NCI-H2196 (cell line): ENCODE measurements around the gene LPP.

ENCODE experiments used
- DNase-seq: peaks from one replicate; lab custom pipeline; 2025; ENCODE audit not compliant: unreplicated experiment; lab: John Stamatoyannopoulos, UW

The LPP gene

DNA sequence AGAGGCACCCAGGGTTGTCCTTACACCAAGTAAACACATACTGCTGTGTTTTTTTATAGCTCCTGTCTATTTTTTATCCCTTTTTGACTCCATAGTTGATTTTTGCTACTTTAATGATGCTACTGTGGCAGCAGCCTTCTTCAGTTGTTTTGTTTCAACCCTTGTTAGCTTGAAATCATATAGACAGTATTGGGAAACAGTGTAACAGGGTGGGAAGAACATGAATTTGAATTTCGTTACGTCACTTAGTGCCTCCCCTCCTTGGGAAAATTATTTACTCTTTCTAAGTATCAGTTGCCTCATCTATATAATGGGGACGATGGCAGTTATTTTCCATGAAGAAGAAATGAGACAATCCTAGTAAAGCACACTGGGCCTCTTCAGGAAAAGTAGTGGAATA, 608.0 kb downstream of the LPP start:
- DNase-seq: no peak

DNA sequence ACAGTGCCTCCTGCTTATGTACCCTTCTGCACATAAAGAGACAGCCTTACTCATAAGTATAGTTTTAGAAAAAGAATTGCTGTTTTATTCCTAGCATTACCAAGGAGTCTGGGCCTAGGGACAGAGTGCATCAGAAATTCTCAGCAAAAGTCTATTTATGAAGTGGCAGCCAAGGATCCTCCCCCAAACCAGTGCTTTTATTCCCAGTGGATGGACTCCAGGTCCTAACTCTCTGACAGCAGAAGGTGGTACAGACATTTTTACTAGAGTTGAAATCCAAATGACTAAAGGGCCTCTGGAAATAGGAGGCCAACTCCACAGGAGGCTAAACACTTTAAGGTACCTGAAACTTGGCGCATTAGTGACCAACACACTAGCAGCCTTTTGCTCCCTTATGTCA, 610.7 kb downstream of the LPP start:
- no peak for DNase-seq

DNA sequence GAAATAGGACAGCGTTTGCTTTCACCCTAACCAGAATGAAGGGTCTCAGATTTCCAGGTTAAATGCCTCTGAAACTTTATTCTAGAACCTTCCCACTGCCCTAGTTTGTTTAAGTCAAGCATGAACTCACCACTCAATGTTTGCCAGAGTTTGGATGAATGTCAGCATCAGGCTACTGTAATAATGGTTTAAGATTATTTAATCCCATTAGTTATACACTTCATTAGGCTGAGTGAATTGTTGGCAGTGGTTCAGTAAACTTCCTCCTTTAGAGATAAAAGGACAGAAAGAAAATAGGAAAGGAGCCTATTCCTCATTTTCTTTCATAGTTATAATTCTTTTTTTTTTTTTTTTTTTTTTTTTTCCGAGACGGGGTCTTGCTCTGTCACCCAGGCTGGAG, 615.9 kb downstream of the LPP start:
- no peak for DNase-seq

DNA sequence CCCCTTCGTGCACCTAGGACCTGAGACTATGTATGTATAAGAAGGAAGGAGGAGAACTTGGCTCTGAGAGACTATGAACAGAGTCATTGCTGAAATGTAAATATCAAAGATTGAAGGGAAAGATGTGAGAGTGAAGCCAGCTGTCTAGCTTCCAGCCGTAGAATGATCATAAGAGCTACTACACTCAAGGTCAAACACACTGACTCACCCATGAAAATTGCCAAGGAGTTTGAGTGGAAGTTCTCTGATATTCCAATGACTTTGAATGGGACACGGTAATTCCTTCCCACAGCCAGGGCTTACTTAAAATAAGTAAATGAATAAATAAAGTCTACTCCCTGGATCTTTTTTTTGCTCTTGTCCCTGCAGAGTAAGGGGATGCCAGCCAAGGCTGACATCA, 618.9 kb downstream of the LPP start:
- DNase-seq: peak; percentile 70

DNA sequence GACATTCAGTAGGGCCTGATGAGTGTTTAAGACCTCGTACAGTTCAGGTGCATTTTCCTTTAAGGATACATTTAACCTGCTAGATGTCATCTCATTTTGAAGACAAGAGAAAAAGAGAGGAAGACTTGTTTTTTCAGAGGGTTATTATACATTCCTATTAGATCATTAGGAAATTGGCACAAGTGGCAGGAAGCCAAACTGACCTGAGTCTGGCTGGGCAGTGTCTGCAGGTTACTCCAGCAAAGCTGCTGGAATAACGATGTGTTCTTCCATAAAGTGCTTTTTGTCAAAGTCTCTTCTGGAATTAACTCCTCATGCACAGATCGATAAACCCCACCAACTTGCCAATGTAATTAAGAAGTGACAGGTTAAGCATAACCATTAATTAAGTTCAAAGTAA, 621.5 kb downstream of the LPP start:
- no peak for DNase-seq

DNA sequence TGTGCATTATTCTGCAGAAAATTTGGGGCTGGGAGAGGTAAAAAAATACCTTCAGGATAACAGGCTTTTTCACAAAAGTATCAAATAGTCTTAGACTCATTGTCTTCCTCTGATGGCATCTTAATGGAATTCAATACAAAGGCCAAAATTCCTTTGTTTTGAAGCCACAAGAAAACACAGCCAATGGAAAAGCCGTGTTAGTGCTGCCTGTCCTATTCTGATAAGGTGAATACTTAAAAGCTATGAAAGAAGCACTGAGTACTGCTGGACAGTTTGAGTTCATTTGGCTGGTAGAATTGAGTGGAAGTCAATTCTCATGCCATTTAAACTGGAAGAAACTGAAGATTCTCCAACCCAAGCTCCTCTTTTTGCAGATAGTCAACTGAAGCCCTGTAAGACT, 622.5 kb downstream of the LPP start:
- no peak for DNase-seq

DNA sequence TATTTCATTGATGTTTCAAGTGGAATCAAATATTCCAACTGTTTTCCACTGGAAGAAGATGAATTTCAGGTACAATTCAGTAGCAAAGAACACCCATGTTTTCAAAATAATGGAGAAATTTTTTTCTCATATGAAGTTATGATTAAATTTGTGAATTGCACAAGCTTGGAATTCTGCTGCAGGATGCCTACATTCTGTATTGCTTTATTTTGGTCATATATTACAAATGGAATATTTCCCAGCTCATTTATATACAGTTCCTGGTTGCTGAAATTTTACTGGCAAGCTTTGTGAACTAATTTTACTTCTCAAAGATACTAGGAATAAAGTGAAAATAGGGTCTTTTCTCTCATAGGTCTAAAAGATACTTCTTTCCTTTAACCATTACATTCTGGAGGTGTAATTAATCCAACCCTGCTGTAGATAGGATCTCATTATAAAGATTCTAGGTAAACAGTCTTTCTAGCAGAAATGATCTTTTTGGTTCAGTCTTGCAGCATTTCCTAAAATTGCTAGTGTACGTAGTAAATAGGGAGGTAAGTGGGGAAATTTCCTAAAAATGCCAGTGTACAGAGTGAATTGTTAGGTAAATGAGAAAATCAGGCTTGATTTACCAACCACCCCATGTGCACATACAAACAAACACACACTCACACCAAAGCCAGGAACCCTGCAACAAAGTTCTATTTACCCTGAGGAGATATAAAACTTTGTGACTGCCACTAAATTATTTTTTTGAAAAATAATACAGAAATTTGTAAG, 624.3 kb downstream of the LPP start:
- no peak for DNase-seq

DNA sequence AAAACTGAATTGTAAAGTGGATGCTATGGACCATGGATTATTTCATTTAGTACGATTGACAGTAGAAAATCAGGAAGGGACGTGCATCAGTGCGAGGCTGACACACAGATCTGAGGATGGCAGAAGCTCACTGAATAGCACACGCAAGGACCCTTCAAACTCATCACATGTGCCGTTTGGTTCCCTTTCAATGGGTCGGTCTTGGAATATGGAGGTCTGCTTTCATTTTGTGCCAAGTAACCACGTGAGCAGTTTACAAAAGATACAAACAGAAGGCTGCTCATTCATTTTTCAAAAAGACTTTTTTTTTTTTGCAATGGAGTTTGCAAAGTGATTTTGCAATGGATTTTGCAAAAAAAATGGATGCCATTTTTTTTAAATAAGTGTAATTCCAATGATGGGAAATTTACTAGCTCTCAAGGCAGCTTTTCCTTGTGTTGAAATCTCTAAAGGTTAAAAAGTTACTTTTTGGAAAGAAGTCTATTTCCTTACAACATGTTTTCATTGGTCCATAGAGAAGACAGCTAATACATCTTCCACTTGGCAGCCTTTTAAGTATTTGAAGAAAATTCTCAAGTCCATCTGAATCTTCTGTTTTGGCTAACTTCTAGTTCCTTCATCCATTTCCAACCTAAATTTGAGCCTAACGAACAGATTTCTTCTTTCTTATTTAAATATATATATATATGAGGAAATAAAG, 625.5 kb downstream of the LPP start:
- DNase-seq: no peak

DNA sequence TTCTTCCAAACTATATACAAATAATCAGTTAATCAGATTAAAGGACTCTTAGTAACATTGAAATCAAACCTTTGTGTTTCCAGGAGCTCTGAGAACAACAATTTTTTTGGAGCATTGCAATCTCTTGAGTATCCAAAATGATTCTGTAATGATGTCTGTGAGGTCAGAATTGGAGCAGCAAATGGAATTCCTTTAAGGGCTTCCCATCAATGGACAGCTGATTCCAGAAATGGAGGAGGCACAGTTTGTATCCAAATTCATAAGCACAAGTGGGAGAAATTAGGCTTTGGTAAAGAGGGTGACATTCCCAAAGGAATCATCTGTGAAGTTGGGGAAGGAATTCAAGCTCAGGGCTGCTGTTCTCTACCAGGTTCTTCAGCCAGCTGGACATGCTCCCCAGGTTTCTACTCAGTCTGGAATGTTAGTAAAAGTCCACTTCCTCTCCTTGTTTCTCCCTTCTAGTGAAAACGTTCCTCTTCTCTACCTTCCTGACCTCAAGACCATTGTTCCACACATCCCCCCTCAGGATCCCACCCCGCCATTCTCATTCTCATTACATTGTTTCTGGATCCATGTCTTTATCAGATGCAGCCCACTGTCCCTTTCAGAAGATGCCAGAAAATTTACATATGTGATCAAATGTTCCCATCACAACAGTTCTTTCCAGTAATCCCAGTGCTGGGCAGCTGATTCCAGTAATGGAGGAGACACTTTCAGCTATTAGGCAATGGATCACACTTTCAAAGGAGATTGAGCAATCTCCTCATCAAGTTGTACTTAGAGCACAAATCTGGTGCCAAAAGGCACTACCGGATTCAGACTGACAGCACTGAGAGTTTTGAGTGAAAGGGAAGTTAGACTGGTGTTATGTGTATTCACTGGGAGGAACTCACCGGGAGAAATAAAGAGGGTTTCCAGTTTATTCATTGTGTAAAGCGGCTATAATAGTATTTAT, 626.5 kb downstream of the LPP start:
- no peak for DNase-seq

DNA sequence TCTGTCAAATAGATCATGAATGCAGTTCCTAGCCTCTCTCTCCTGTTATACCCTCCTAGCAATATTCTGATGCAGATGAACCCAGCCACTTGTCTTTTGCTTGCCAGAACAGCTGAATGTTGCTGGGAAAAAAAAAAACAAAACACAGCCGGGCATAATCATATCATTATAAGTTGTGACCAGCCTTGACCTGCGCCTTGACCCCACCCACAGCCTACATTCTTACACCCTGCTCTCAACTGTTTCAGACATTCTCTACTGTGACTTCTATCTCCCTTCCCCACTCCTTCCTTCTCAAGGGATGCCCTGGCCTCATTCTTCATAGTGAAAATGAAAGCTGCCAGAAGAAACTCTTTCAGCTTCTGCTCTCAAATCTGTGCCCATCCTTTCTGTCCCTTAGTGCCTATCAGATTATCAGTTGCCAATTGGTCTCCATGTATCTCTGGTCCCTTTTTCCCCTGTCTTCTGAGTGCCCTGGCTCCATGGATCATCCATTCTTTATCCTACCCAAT, 628.7 kb downstream of the LPP start:
- no peak for DNase-seq

DNA sequence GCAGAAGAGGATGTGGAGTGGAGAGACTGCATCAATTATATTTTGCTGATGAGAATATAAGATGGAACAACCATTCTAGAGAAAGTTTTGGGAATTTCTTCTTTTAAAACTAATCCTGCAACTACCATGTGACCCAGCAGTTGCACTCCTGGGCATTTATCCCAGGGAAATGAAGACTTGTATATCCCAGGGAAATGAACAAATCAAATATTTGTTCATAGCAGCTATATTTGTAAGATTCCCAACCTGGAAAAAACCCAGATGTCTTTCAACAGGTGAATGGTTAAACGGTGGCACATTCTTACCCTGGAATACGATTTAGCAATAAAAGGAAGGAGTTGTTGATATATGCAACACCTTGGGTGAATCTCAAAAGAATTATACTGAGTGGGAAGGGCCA, 632.5 kb downstream of the LPP start:
- no peak for DNase-seq

DNA sequence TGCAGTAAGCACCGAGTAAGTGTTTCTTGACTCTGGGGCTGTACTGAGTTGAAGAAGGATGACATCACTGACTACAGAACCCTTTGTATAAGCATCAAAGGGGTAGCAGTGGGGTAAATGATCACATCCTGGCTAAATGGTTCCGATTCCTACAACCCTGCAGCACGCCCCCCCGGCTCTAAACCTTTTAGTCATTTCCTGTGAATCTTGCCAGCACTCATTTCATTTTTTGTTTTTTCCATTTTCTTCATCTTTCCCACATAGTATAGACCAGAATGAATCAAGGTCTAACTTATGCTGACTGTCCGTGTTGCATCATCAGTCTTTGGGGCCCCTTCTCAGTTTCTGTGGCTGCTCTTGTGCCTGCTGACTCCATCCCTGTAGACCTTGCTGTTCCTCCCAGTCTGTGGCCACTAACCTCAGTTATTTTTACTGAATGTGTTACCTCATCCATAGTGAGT, 634.7 kb downstream of the LPP start:
- no peak for DNase-seq

DNA sequence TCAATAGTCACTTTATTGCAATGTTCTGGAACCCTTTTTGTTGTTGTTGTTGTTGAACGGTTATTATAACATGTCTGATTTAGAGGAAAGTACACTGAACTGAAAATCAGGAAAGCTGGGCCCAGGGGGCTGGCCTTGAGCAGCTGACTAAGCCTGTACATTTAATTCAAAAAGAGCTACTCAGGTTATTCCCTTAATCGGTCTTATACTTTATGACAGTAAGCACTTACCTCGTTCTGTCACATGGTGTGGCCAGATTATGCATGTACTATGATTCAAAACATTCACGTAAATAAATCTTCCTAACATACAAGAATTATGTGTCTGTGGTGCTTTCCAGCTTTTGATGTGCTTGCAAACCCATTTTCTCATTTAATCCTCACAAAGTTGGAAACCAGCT, 635.3 kb downstream of the LPP start:
- DNase-seq: no peak

DNA sequence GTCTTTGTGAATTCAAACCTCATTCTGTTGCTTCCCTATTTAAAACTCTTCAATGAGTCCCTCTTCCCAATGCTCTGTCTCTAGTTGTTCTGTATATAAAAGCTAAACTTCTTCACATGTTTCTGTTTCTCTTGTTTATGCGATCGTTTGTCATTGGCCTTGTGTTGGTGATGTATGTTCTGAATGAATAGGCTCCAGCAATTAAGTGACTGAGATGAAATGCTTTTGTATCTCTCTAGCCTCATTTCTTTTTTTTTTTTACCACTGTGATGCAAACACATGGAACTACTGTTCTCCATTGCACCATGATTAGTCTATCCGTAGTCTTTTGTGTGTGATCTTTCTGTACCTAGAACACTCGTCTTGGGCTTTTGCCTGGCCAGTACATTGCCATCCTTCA, 637.4 kb downstream of the LPP start:
- no peak for DNase-seq

DNA sequence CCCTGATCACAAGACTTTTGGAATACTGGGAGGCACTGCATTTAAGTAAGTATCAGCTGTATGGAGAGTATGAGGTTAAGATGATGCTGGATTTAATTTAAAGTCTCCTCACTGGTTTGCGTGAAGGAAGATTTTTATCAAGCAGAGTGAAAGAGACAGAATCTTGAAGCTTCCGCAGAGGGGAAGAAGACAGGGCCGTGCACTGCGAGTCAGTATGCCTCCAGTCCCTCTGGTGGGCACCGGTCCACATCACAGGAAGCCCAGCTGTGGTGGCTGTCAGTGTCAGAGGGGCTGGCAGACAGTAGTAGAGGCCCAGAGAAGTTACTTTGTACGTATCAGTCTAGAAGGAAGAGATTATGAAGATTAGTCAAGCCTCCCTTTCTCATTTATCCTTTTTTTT, 638.8 kb downstream of the LPP start:
- no peak for DNase-seq

DNA sequence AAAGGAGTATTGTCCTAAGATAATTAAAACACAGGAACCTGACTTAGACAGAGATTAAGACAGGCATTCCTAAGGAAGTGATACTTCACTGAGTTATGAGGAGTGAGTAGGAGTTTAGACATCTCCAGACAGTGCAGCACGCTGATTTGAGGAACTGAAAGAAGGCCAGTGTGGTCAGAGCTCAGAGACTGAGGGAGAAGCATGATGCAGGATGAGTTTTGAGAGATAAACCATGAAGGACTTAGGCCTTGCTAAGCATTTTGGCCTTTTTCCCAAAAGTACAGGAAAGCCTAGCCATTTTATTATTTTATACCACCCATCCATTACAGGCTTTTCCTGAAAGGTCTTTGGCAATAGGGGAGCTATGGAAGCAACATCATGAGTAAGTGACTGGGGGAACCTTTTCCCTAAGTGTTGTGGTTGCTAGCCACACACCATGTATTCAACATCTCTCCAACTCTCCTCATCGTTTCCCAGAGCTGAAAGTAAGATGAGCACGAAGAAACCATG, 642.2 kb downstream of the LPP start:
- no peak for DNase-seq

DNA sequence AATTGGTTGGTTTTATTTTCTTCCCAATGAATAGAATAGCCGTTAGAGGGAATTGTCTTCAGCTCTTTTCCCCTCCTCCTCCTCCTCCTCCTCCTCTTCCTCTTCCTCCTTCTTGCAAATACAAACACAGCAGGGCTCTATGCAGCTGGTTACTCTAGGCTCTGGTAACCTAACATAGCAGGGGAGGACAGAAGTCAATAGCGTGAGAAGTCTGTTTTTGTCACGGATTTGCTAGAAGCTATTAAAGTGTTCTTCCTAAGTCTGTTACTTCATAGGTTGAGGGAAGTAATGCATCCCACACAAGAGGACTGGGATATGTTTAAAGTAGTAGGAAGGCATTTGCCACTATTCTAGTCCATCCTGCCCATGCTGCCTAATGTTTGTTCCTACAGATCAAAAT, 643.1 kb downstream of the LPP start:
- DNase-seq: no peak

DNA sequence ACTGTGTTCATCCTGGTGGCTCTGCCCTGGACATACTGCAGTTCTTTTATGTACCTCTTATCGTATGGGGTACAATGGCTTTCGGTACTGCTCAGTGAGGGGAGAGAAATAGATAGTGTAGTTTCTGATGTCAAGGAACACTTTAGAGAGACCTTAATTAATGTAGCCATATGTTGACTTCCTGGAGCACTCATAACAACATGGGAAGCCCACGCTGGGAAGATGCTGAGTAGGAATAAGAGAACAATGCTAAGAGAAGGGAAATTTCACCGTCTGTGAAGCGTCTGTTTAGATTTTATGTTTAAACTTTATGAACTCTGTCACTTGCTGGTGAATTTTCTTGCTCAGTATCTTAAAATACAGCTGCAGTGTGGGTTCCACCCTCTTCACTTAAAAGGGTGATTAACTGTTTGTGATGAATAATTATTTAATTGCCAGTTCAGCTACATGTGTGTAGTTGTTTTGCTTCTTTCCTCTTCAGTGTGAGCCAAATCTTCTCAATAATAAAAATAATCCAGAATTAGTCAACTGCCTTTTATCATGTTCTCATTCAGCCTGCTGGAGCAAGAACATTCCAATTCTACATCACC, 644.7 kb downstream of the LPP start:
- DNase-seq: no peak

DNA sequence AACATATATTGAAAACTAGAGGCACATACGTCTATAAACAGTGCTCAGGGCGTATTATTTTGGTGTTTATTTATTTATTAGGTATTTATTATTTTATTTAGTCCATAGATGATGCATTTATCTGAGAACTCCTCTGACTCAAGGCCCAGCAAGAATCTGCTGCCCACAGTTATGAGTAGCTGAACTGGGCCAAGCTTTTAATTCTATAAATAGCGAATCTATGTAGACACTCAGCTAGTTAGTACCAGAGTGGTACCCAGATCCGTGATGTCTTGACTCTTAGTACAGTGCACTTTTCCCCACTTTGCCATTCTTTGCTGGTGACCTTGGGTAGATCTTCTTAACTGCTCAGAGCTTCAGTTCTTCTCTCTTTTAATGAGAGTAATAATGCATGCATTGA, 647.4 kb downstream of the LPP start:
- no peak for DNase-seq

DNA sequence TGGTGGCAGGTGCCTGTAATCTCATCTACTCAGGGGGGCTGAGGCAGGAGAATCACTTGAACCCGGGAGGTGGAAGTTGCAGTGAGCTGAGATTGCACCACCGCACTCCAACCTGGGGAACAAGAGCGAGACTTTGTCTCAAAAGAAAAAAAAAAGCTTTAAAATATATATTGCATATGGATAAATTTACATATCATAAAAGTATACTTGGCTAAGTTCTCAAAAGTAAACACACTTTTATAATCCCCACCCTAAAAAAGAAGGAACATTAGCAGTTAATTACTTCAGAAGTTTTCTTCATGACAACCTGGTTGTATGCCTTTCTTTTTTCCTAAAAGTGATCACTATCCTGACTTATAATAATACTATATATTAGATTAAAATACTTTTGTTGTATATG, 648.7 kb downstream of the LPP start:
- no peak for DNase-seq

DNA sequence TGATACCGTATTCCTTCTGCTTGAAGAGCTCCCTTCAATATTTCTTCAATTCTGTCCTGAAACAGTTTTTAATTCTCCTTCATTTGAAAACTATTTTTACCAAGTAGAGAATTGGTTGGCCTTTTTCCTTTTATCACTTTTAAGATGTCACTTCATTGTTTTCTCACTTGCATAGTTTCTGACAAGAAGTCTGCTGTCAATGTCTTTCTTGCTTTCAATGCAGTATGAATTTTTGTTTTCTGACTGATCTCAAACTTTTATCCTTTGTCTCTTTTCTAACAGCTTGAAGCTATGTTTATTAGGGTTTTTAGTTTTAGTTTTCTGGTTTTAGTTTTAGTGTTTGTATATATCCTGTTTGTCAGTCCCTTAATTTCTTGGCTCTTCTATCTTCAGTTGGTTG, 653.0 kb downstream of the LPP start:
- DNase-seq: peak; percentile 39
